Medulla oblongata (tissue), 1 donor: ENCODE measurements around the gene MX1.
"Not testable (repeated sequence)": the region's sequence is repeated elsewhere in the genome, so short reads cannot be mapped to it uniquely, and the experiment has no call there.

Experiments used
- DNase-seq: peaks from one replicate; pipeline ENCODE4 v3.0.0-alpha.2; 2015; ENCODE audit errors: extremely low spot score

MX1 gene

DNA sequence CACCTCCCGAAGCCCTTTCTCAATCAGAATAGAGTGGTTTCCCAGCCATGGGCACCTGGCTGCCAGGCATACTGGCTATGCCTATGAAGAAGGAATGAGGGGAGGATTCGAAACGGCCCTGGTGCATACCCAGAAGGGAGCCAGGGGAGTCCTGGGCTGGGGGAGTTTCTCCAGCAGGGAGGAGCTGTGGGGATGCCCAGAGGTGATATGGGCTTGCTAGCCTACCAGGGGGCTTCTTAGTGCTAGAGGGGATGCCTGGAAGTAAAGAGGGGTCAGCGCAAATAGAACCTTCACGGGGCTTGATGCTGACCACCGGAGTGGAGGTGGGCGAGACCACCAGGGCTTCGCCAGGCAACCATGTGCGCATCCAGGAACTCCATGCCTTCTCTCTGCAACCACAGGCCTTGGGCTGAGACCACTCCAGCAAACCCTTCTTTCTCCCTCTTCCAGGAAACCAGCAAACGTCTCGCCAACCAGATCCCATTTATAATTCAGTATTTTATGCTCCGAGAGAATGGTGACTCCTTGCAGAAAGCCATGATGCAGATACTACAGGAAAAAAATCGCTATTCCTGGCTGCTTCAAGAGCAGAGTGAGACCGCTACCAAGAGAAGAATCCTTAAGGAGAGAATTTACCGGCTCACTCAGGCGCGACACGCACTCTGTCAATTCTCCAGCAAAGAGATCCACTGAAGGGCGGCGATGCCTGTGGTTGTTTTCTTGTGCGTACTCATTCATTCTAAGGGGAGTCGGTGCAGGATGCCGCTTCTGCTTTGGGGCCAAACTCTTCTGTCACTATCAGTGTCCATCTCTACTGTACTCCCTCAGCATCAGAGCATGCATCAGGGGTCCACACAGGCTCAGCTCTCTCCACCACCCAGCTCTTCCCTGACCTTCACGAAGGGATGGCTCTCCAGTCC, 18.2 kb upstream of the MX1 start:
- no peak for DNase-seq

DNA sequence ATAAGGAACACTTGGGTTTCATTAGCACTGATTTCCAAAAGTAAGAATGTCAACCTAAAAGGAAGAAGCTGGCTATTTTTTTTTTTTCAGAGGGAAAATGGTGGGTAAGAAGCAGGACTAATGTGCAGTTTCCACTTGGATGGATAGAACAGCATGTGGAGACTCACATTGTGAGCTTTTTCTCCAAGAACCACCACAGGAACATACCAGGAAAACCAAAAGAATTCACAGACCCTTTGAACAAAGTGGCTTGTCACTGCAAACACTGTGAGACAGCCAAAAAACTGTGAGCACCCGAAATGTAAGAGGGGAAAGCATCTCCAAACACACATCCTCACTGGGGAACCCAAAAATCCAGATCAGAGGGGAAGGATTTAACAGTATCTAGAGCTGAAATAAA, 15.7 kb upstream of the MX1 start:
- DNase-seq, result no peak

DNA sequence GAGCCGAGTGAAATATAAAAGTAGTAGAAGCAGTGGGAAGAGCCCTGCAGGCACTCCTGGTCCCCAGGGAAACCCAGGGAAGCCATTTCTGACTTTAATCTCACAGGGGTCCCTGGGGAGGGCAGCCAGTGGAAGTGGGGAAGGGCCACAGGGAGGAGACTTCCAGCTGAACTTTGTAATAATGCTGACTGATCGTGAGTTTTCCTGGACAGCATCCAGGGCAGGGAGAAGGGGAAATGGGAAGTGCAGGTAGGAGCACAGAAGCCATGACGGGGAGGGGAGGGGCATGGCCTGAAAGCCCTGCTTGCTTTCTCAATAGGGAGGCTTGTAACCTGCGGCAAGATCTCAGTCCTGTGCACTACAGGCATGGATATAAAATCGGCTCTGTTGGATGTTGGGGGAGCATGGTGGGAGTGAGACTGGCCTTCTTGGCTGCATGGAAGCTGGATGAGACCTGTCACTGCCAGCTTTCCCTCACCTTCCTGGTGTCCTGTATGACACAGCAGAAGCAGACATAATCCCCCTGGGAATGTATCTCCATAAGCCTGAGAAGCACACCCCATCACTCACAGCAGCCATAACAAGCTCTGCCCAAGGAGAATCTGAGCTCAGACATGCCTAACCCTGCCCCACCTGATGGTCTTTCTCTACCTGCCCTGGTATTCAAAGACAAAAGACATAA, 15.1 kb upstream of the MX1 start:
- DNase-seq, result no peak

DNA sequence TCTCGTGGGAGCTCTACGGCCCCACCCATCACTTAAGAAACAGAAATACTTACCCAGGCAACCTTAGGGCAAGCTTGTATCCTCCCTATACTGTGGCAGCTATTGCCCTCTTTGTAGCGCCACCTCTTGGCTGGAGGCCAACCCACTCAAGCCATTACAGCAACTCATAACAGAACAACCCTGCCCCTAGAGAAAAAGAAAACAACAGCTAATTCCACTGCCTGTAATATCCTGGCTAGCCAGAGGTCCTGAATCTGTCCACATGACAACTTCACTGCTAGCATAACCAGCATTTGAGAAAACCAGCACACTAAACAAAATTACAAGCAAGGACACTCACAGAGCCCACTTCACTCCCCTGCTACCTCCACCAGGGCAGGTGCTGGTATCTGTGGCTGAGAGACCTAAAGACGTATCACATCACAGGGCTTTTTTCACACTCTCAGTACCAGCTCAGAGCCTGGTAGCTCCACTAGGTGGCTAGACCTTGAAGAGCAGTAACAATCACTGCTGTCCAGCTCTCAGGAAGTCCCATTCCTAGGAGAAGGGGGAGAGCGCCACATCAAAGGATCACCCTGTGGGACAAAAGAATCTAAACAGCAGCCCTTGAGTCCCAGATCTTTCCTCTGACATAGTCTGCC, 14.5 kb upstream of the MX1 start:
- no peak for DNase-seq

- not testable (repeated sequence) for DNase-seq
These were observed 8.5 kb upstream of the MX1 start for GRCh38 chr21:41417505-41417904.

- no peak for DNase-seq
These were observed 7.6 kb upstream of the MX1 start for GRCh38 chr21:41418393-41418792.

GRCh38 chr21:41418956-41419680, 6.9 kb upstream of the MX1 start:
- DNase-seq, result no peak

GRCh38 chr21:41419921-41420862, 5.8 kb upstream of the MX1 start:
- DNase-seq, result peak; percentile 88

- DNase-seq, result not testable (repeated sequence)
These were observed 5.0 kb upstream of the MX1 start for GRCh38 chr21:41420998-41421397.

- DNase-seq, result no peak
These were observed 3.3 kb upstream of the MX1 start for GRCh38 chr21:41422546-41423304.

DNA sequence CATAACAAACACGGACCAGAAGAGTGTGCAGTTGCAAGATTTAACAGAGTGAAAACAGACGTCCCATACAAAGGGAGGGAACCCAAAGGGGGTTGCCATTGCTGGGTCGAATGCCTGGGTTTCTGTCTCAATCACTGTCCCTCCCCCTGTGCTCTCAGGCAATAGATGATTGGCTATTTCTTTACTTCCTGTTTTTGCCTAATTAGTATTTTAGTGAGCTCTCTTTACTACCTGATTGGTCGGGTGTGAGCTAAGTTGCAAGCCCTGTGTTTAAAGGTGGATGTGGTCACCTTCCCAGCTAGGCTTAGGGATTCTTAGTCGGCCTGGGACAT, 2.8 kb upstream of the MX1 start:
- not testable (repeated sequence) for DNase-seq

- DNase-seq, result no peak
These were observed 468 bp upstream of the MX1 start for GRCh38 chr21:41425588-41425953.

DNA sequence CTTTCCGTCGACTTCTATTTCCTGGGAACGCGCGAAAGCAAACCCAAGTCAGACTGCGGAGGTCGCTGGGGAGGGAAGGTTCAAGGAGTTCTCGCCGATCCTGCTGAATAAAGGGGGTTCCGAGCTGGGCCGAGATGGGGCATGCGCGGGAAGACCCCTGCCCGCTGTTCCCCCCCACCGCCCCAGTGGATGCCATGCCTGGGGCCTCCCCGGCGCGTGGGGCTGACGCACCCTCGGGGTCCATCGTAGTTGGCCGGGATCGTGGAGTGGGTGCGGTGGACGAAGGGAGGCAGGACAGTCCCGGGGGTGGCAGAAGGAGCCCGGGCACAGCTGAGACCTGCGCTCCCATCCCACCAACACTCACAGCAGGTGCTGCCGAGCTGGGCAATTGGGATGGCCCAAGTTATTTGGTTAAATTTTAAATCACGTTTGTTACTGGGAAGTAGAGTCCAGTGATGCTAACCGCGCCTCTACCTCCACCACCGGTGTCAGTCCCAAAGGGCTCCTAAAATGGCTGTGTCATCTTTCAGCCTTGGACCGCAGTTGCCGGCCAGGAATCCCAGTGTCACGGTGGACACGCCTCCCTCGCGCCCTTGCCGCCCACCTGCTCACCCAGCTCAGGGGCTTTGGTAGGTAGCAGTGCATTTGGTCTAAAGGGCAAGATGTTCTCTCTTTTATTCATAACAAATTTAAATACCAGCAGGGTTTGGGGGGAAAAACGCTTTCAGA, 801 bp downstream of the MX1 start:
- no peak for DNase-seq

DNA sequence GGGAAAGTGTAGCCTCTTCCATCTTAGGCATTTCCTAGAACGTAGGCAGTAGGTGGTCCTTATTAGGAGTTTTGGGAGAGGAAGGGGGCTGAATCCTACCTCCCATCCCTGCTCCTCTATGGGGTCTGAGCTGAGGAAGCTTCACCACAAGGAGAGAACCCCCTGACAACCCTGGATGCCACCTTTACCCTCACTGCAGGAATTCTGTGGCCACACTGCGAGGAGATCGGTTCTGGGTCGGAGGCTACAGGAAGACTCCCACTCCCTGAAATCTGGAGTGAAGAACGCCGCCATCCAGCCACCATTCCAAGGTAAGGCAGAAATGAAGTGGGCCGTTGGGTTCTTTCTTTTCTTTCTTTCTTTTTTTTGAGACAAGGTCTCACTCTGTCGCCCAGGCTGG, 1.5 kb downstream of the MX1 start:
- DNase-seq, result no peak

DNA sequence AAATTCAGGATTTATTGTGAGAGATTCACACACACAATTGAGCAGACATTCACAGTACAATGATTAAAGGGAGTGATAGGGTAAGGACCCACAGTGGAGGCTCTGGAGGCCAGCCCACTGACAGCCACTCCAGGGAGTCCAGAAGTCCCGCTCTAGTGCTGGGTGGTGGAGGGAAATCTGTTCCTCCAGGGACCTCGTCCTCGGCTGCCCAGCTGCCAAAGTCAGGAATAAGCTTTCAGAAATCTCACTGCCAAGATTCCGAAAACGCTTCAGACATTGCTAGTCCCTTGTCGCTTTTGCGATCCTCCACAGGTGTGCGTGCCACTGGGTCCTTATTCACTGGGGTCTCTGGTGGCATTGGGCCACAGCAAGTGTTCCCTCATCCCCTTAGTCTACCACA, 2.3 kb downstream of the MX1 start:
- no peak for DNase-seq

DNA sequence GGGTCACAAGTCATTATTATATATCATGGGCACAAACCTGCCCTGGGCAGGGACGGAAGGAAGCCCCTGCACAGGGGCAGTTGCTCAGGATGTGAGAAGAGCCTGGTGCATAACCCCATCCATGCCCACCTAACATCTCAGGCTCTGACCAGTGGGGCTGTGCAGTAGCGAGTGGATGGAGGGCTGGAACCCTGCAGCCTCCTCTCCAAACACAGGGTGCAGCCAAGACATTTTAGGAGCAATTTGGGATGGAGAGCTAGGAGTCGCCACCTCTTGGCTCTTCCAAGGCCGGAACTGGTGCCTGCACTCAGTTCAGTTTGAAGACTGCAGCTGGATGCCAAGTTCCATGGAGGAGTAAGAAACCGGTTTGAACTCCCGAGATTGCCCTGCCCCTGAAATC, 2.8 kb downstream of the MX1 start:
- no peak for DNase-seq

- DNase-seq, result no peak
These were observed 3.3 kb downstream of the MX1 start for GRCh38 chr21:41429305-41429704.

DNA sequence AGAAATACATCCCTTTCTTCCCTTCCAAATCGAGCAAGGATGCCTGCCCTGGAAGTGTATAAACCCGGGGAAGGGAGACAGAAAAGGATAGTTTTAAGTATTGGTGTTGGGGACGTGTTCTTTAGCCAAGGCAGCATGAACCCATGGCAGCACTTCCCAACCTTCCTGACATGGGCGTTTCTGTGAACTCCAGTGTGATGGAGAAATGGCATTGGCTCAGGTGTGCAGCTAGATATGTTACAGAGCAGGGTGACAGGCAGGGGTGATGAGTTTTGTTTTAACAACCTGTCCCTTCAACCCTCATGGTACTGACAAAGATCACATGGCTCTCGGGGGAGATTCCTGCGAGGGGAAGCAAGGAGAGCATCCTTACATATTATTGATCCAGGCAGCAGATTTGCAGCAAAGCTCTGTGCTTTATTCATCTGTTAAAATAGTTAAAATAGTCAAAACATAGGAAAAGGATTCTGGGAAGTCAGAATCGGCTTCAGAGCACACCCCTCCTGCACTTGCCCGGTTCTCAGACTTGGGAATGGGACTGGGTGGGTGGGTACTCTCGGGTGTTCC, 4.0 kb downstream of the MX1 start:
- no peak for DNase-seq

GRCh38 chr21:41431788-41432548, 5.9 kb downstream of the MX1 start:
- DNase-seq, result no peak
